H9 (cell line): ENCODE data around the gene BMPER. TPM values are rescaled to one million over a fixed set of nuclear protein-coding genes. Genes with fewer than 3 reads are reported as not detected.

Experiments used
- DNase-seq: peaks from one replicate; pipeline ENCODE4 v3.0.0-alpha.2; 2017
- H2AFZ ChIP-seq: one replicate; pipeline ENCODE4 v1.6.1; 2013; ENCODE audit warnings: mild to moderate bottlenecking, low read length, control low read depth, moderate library complexity
- H2AK5ac ChIP-seq: 2 replicates; pipeline ENCODE4 v1.6.1; 2013; ENCODE audit warnings: low read length, control low read depth, mixed read lengths; ENCODE audit not compliant: insufficient read length
- H2BK120ac ChIP-seq: one replicate; pipeline ENCODE4 v1.6.1; 2013; ENCODE audit warnings: low read depth, mild to moderate bottlenecking, low read length, control low read depth, inconsistent platforms; ENCODE audit not compliant: poor library complexity, severe bottlenecking
- H2BK12ac ChIP-seq: 2 replicates; pipeline ENCODE4 v1.6.1; 2013; ENCODE audit warnings: low read length, control low read depth, mixed read lengths, low read depth; ENCODE audit not compliant: insufficient read length
- H2BK15ac ChIP-seq: 2 replicates; pipeline ENCODE4 v1.6.1; 2013; ENCODE audit warnings: low read depth, low read length, control low read depth
- H2BK20ac ChIP-seq: one replicate; pipeline ENCODE4 v1.6.1; 2013; ENCODE audit warnings: low read depth, mild to moderate bottlenecking, low read length, control low read depth, inconsistent platforms; ENCODE audit not compliant: poor library complexity, severe bottlenecking
- H2BK5ac ChIP-seq: 2 replicates; pipeline ENCODE4 v1.6.1; 2013; ENCODE audit warnings: low read length, control low read depth, mixed read lengths; ENCODE audit not compliant: insufficient read length
- H3K14ac ChIP-seq: 2 replicates; pipeline ENCODE4 v1.6.1; 2013; ENCODE audit warnings: low read length, control low read depth; ENCODE audit not compliant: insufficient read depth
- H3K18ac ChIP-seq: 2 replicates; pipeline ENCODE4 v1.6.1; 2013; ENCODE audit warnings: low read depth, mild to moderate bottlenecking, mixed read lengths, low read length, control low read depth; ENCODE audit not compliant: insufficient read length
- H3K23ac ChIP-seq: 2 replicates; pipeline ENCODE4 v1.6.1; 2013; ENCODE audit warnings: low read length, control low read depth, mixed read lengths, low read depth; ENCODE audit not compliant: insufficient read length
- H3K23me2 ChIP-seq: 2 replicates; pipeline ENCODE4 v1.6.1; 2013; ENCODE audit warnings: low read depth, mild to moderate bottlenecking, mixed read lengths, low read length, control low read depth; ENCODE audit not compliant: insufficient read length, poor library complexity, severe bottlenecking
- H3K27ac ChIP-seq: 2 replicates; pipeline ENCODE4 v1.5.1; 2013; ENCODE audit warnings: low read length, control low read depth, mixed read lengths, low read depth; ENCODE audit not compliant: insufficient read length
- H3K27me3 ChIP-seq: 2 replicates; pipeline ENCODE4 v1.6.1; 2013; ENCODE audit warnings: low read length, control low read depth, inconsistent platforms; ENCODE audit not compliant: insufficient read depth
- H3K4ac ChIP-seq: 2 replicates; pipeline ENCODE4 v1.6.1; 2013; ENCODE audit warnings: low read depth, mild to moderate bottlenecking, control low read depth, inconsistent platforms, low read length, moderate library complexity
- H3K4me1 ChIP-seq: 2 replicates; pipeline ENCODE4 v1.6.1; 2013; ENCODE audit warnings: low read length, control low read depth, inconsistent platforms; ENCODE audit not compliant: insufficient read depth
- H3K4me2 ChIP-seq: 2 replicates; pipeline ENCODE4 v1.6.1; 2013; ENCODE audit warnings: low read length, control low read depth, mixed read lengths; ENCODE audit not compliant: insufficient read length, insufficient read depth
- H3K56ac ChIP-seq: 2 replicates; pipeline ENCODE4 v1.6.1; 2013; ENCODE audit warnings: low read depth, mild to moderate bottlenecking, mixed read lengths, low read length, control low read depth; ENCODE audit not compliant: insufficient read length
- H3K79me1 ChIP-seq: 2 replicates; pipeline ENCODE4 v1.6.1; 2013; ENCODE audit warnings: low read depth, mild to moderate bottlenecking, moderate library complexity, low read length, control low read depth, inconsistent platforms; ENCODE audit not compliant: insufficient read depth, poor library complexity, severe bottlenecking
- H3K79me2 ChIP-seq: 2 replicates; pipeline ENCODE4 v1.6.1; 2013; ENCODE audit warnings: low read length, control low read depth, inconsistent platforms; ENCODE audit not compliant: insufficient read depth
- H3K9ac ChIP-seq: 2 replicates; pipeline ENCODE4 v1.6.1; 2013; ENCODE audit warnings: low read length, control low read depth, mixed read lengths; ENCODE audit not compliant: insufficient read length; ENCODE audit errors: extremely low read depth
- H3K9me3 ChIP-seq: one replicate; pipeline ENCODE4 v1.6.1; 2013; ENCODE audit warnings: low read depth, low read length, inconsistent platforms; ENCODE audit not compliant: control insufficient read depth
- H3T11ph ChIP-seq: one replicate; pipeline ENCODE4 v1.6.1; 2013; ENCODE audit warnings: mild to moderate bottlenecking, low read length, control low read depth, inconsistent platforms
- H4K20me1 ChIP-seq: one replicate; pipeline ENCODE4 v1.6.1; 2013; ENCODE audit not compliant: control insufficient read depth, insufficient read length, insufficient read depth
- H4K5ac ChIP-seq: 2 replicates; pipeline ENCODE4 v1.6.1; 2013; ENCODE audit warnings: low read depth, mild to moderate bottlenecking, mixed read lengths, low read length, control low read depth; ENCODE audit not compliant: insufficient read length
- H4K8ac ChIP-seq: replicated peaks from 2 replicates; pipeline ENCODE4 v1.6.1; 2013; ENCODE audit warnings: low read length, control low read depth, mixed read lengths, low read depth; ENCODE audit not compliant: insufficient read length
- H4K91ac ChIP-seq: 2 replicates; pipeline ENCODE4 v1.6.1; 2013; ENCODE audit warnings: low read depth, mild to moderate bottlenecking, moderate library complexity, mixed read lengths, low read length, control low read depth; ENCODE audit not compliant: insufficient read length
- H3K27ac Mint-ChIP-seq, 3 experiments: 2 replicates in 2 of 3; 3 replicates in 1 of 3; pipeline ENCODE4 v1.8.0; 2020 to 2021; ENCODE audit warnings: mixed read lengths in 3 of 3, mild to moderate bottlenecking in 1 of 3, moderate library complexity in 1 of 3
- H3K27me3 Mint-ChIP-seq: 2 replicates; pipeline ENCODE4 v1.8.0; 2021; ENCODE audit warnings: low read depth, mild to moderate bottlenecking, moderate library complexity, mixed read lengths
- H3K36me3 Mint-ChIP-seq, 3 experiments: 2 replicates in 2 of 3; 3 replicates in 1 of 3; pipeline ENCODE4 v1.8.0; 2020 to 2021; ENCODE audit warnings: low read depth in 3 of 3, mixed read lengths in 3 of 3; ENCODE audit not compliant: insufficient read depth in 1 of 3
- H3K4me1 Mint-ChIP-seq, 2 experiments: 2 replicates each; pipeline ENCODE4 v1.8.0; 2020; ENCODE audit warnings: mixed read lengths in 2 of 2
- H3K4me3 Mint-ChIP-seq, 2 experiments: 2 replicates in 1 of 2; 3 replicates in 1 of 2; pipeline ENCODE4 v1.8.0; 2020 to 2021; ENCODE audit warnings: mild to moderate bottlenecking in 2 of 2, mixed read lengths in 2 of 2, moderate library complexity in 1 of 2
- H3K9me3 Mint-ChIP-seq, 2 experiments: 2 replicates in 1 of 2; 3 replicates in 1 of 2; pipeline ENCODE4 v1.8.0; 2020; ENCODE audit warnings: mild to moderate bottlenecking in 2 of 2, mixed read lengths in 2 of 2, moderate library complexity in 1 of 2
- WGBS: extraction: QIAGEN DNeasy Blood & Tissue Kit; methylation state at CpG from one replicate; pipeline ENCODE4 v1.1.7; 2013; ENCODE audit warnings: missing lambda C conversion rate, low lambda C conversion rate, mixed read lengths; ENCODE audit not compliant: insufficient read length; ENCODE audit errors: extremely low coverage; 5-methylcytosine and 5-hydroxymethylcytosine counted together
- total RNA-seq: library from RNA; stranded (reverse); gene quantifications from 2 replicates; pipeline ENCODE4 v1.2.1, GENCODE V29; 2021
- TF ChIP-seq, protein P1 (sequence below): fragments of 200-600 bp; sonication (generic); conservative IDR thresholded peaks from 3 replicates; pipeline ENCODE4 v1.8.0; 2021; ENCODE audit warnings: antibody characterized with exemption, mild to moderate bottlenecking

BMPER gene
- total RNA-seq, 1 experiment from 2014 or later, result 0.20 TPM

DNA sequence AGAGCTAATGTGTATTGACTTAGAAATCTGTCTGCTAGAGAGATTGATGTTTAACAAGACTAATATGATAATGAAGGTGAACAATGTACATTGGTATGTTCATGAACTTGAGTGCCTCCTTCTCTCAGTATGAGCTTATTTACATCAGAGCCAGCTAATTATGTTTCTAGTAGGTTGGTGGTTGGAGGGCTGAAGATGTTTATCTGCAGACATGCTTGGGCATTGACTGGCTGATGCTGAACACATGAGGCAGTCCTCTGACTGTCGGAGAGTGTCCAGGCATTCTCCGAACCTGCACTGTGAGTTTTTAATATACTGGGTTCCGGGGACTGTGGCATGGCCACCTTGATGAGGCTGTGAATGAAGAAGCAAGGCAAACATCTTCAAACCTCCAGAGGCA, 47.5 kb downstream of the BMPER start:
- no peak overlapping the region for H2AK5ac ChIP-seq
- H3K4me2 ChIP-seq, result no peak overlapping the region

More for the DNA sequence above, 47.5 kb downstream of the BMPER start:
- no peak overlapping the region for H2BK15ac ChIP-seq
- H3K23ac ChIP-seq, result no peak overlapping the region
- H2AFZ ChIP-seq, result no peak overlapping the region
- no peak overlapping the region for H4K5ac ChIP-seq
- no peak overlapping the region for H3K18ac ChIP-seq
- H4K91ac ChIP-seq, result no peak overlapping the region
- no peaks in the 10 kb centered on the region for H3K79me1 ChIP-seq
- H3K4me1 ChIP-seq, result no peaks in the 10 kb centered on the region
- H3K27ac ChIP-seq, result no peak overlapping the region
- H3K27ac Mint-ChIP-seq, result no peak overlapping the region; a peak in 1 of 7 replicates
- H3K9ac ChIP-seq, result no peak overlapping the region
- DNase-seq, result no peak
- H4K20me1 ChIP-seq, result no peaks in the 10 kb centered on the region
- no peak overlapping the region for H3K4me3 Mint-ChIP-seq
- H2BK20ac ChIP-seq, result no peak overlapping the region
- H3K56ac ChIP-seq, result no peak overlapping the region
- no peaks in the 10 kb centered on the region for H3K9me3 Mint-ChIP-seq
- no peak overlapping the region for H2BK5ac ChIP-seq
- H3K9me3 ChIP-seq, result no peaks in the 10 kb centered on the region
- H3K27me3 Mint-ChIP-seq, result no peaks in the 10 kb centered on the region
- no peak overlapping the region for H4K8ac ChIP-seq
- H3K4ac ChIP-seq, result no peak overlapping the region
- H3K23me2 ChIP-seq, result no peaks in the 10 kb centered on the region
- 0 out of 7 replicates have a peak, but pooled peaks cover 0 to 1% (median 0%) of the 10 kb centered on the region in 3 experiments for H3K36me3 Mint-ChIP-seq
- no peak overlapping the region for H3K14ac ChIP-seq
- no peaks in the 10 kb centered on the region for H3K79me2 ChIP-seq
- H3K4me1 Mint-ChIP-seq, result peaks cover 2 to 8% of the 10 kb centered on the region in 2 experiments; a peak in 2 of 4 replicates
- no CpG with 5 or more reads among the region's 3 CpGs for WGBS
- H3T11ph ChIP-seq, result no peak overlapping the region
- H3K27me3 ChIP-seq, result no peaks in the 10 kb centered on the region
- TF ChIP-seq, protein P1, sequence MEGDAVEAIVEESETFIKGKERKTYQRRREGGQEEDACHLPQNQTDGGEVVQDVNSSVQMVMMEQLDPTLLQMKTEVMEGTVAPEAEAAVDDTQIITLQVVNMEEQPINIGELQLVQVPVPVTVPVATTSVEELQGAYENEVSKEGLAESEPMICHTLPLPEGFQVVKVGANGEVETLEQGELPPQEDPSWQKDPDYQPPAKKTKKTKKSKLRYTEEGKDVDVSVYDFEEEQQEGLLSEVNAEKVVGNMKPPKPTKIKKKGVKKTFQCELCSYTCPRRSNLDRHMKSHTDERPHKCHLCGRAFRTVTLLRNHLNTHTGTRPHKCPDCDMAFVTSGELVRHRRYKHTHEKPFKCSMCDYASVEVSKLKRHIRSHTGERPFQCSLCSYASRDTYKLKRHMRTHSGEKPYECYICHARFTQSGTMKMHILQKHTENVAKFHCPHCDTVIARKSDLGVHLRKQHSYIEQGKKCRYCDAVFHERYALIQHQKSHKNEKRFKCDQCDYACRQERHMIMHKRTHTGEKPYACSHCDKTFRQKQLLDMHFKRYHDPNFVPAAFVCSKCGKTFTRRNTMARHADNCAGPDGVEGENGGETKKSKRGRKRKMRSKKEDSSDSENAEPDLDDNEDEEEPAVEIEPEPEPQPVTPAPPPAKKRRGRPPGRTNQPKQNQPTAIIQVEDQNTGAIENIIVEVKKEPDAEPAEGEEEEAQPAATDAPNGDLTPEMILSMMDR, result no peak
- no peak overlapping the region for H2BK120ac ChIP-seq
- H2BK12ac ChIP-seq, result no peak overlapping the region
